Psoas muscle (tissue), 8 donors: ENCODE results near the gene IBA57. TPM values are rescaled to one million over a fixed set of nuclear protein-coding genes. Genes with fewer than 3 reads are reported as not detected.
A peak's percentile ranks its signal among the peaks of the same experiment; 100 is the strongest.

Experiments used
- ATAC-seq, 4 donors: fragments of 200-7000 bp; cut with Tn5 transposase; one replicate each; pipeline ENCODE4 v1.9.1; 2020; ENCODE audit warnings: moderate library complexity in 3 of 4, mild to moderate bottlenecking in 2 of 4
- DNase-seq, 2 donors: peaks; one replicate each; pipeline ENCODE4 v3.0.0-alpha.2; 2020
- H3K27ac ChIP-seq: fragments of 200-600 bp; one replicate; pipeline ENCODE4 v1.8.0; 2022
- H3K27me3 ChIP-seq, 3 donors: fragments of 200-600 bp in 1 of 3; one replicate each; pipeline versions ENCODE4 v1.6.1 to v1.8.0; 2013 to 2022; ENCODE audit warnings: low read length in 2 of 3, mild to moderate bottlenecking in 2 of 3, moderate library complexity in 1 of 3; ENCODE audit not compliant: insufficient read depth in 3 of 3
- H3K36me3 ChIP-seq, 2 donors: fragments of 200-600 bp in 1 of 2; one replicate each; pipeline versions ENCODE4 v1.6.1 to v1.8.0; 2013 to 2022; ENCODE audit warnings: low read depth in 1 of 2, mild to moderate bottlenecking in 1 of 2, moderate library complexity in 1 of 2; ENCODE audit not compliant: insufficient read depth in 1 of 2
- H3K4me1 ChIP-seq: fragments of 200-600 bp; one replicate; pipeline ENCODE4 v1.8.0; 2022
- H3K4me3 ChIP-seq: fragments of 200-600 bp; one replicate; pipeline ENCODE4 v1.8.0; 2022; ENCODE audit warnings: mild to moderate bottlenecking
- H3K9me3 ChIP-seq: fragments of 200-600 bp; one replicate; pipeline ENCODE4 v1.8.0; 2022
- CTCF ChIP-seq: fragments of 200-600 bp; IDR thresholded peaks from one replicate; pipeline ENCODE4 v1.8.0; 2022; ENCODE audit warnings: antibody characterized with exemption
- WGBS, 3 donors: extraction: QIAGEN DNeasy Blood & Tissue Kit; methylation state at CpG; one replicate each; pipeline versions ENCODE4 v1.1.6 to v1.1.7; 2013; 5-methylcytosine and 5-hydroxymethylcytosine counted together
- intact Hi-C, 2 donors: fragments of 100-400 bp; cut with DNase I; formaldehyde crosslinking; loops; one replicate each; pipeline versions ENCODE4 v1.11.0 to v1.14.2; 2022
- polyA plus RNA-seq, 3 donors: library from polyadenylated mRNA; stranded (reverse); fragments of 200-250 nt; gene quantifications; one replicate each; pipeline ENCODE4 v1.2.3, GENCODE V29; 2013
- total RNA-seq, 4 donors: library from RNA; stranded (reverse); fragmentation: NEBNext Ultra II Directional in 2 of 4; extraction: Animal tissue kit (Norgen Biotek cat#: 25700) in 2 of 4; gene quantifications; one replicate each; pipeline versions ENCODE4 v1.2.1 to v1.2.4, GENCODE V29; 2021 to 2023
- donor health status: healthy with polysubstance abuse.
- donor health status: DM: no; HTN: no; CAD: no; lungs with moderate emphysema.
- donor health status: Bipolar disorder and iron deficiency.
- donor health status: healthy.
- donor health status: DM: yes; HTN: yes; CAD: no.
- donor health status: DM: no; HTN: no; CAD: no.
- donor health status: DM: no; HTN: no; CAD: no.
- donor health status: DM: yes; HTN: yes; CAD: no.

IBA57 gene
- total and polyA plus RNA-seq, 7 donors = 7.7 to 26.2 (median 15.1) TPM

DNA sequence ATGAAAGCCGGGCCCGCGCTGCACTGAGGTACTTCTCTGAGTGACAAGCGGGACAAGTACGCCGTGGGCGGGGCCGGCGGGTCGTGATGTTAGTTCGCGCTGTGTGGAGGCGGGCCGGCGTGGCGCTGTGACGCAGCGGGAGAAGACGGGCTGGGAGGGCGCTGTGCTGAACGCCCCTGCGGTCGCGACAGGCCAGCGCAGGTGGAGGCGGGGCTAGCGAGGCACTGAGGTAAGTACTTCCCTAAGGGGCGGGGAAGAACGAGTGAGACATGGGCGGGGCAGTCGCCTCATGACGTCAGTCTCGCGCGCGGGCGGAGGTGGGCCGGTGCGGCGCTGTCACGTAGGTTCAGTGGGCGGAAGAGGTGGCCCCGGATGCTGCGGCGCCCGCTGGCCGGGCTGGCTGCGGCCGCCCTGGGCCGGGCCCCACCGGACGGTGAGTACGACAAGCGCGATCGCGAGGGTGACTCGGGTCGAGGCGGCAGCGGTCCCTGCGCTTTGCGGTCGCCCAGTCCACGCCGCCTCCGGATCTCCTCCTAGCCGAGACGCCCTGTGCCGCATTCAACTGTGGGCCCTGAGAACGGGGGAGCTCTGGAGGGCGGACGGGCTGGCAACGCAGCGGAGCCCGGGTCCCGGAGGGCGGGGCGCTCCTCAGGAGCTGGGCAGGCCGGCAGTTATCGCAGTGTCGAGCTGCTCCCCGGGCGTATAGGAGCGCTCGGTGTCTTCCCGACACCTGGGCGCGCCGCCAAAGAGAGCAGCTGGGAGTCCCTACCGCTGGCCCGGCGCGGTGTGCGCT is 25.5 kb upstream of the IBA57 start, which contains the start of gene GUK1:
Gene GUK1, plus strand, starts transcription at position 349 of the 793 bp plus-strand sequence. Its CDS starts 24 bp downstream, at position 373.
- intact Hi-C loops = loop anchor here in 1 of 2 donors (1.0 to 10.0 kb wide), 3 partner anchors 22 to 355 kb away; partner anchors contain the start of gene TRIM11
- ATAC-seq (peak; percentile 89 to 94 (median 92)), DNase-seq (peak; percentile 100)
- H3K27me3 ChIP-seq = no peaks in the 10 kb centered on the region
- no peaks in the 10 kb centered on the region for H3K36me3 ChIP-seq
- WGBS, 3 donors = 0% methylated on average over 50 to 95 of the region's 95 CpGs
- peak within 1 kb of the TSS; percentile 89 for H3K4me3 ChIP-seq
- TF ChIP-seq CTCF = no peak
- H3K4me1 ChIP-seq = peaks cover 30% of the 10 kb centered on the region
- no peaks in the 10 kb centered on the region for H3K9me3 ChIP-seq
- H3K27ac ChIP-seq = peak within 1 kb of the TSS; percentile 97

DNA sequence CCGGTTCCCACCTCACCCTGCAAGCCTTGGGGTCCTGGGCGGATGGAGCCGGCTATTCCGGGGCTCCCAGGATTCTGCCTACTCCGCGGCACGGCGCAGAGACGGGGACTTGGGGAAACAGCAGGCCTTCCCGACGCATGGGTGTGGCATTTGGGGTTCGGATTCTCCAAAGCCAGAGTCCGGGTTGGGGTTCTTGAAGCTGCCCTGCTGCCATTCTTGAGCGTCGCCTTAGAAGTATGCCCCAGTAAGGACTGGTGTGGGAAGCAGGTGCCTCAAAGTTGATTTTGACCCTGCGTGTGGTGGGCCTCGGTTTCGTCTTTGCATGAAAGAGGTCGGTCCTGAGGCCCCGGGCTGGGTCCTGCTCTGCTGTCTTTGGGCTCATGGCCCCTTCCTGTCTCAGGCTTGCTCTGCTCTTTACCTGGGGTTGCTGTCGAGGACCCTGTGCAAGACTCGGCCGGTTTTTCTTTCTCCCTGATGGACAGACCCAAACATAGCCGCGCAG is 24.8 kb upstream of the IBA57 start:
- intact Hi-C loops = loop anchor here in 1 of 2 donors (1.0 kb wide), 1 partner anchor 22 kb away; no protein-coding TSS in a partner anchor
- no peak for TF ChIP-seq CTCF
- 4 to 8% (median 5%) methylated on average over 25 of the region's 25 CpGs for WGBS, 3 donors
- H3K4me1 ChIP-seq = peaks cover 30% of the 10 kb centered on the region
- H3K27ac ChIP-seq = peak overlapping the region; percentile 97
- H3K4me3 ChIP-seq = peak overlapping the region; percentile 89
- H3K9me3 ChIP-seq = no peaks in the 10 kb centered on the region
- H3K36me3 ChIP-seq = peaks cover 2 to 4% of the 10 kb centered on the region in 2 donors
- ATAC-seq (no peak), DNase-seq (no peak)
- H3K27me3 ChIP-seq = no peaks in the 10 kb centered on the region

DNA sequence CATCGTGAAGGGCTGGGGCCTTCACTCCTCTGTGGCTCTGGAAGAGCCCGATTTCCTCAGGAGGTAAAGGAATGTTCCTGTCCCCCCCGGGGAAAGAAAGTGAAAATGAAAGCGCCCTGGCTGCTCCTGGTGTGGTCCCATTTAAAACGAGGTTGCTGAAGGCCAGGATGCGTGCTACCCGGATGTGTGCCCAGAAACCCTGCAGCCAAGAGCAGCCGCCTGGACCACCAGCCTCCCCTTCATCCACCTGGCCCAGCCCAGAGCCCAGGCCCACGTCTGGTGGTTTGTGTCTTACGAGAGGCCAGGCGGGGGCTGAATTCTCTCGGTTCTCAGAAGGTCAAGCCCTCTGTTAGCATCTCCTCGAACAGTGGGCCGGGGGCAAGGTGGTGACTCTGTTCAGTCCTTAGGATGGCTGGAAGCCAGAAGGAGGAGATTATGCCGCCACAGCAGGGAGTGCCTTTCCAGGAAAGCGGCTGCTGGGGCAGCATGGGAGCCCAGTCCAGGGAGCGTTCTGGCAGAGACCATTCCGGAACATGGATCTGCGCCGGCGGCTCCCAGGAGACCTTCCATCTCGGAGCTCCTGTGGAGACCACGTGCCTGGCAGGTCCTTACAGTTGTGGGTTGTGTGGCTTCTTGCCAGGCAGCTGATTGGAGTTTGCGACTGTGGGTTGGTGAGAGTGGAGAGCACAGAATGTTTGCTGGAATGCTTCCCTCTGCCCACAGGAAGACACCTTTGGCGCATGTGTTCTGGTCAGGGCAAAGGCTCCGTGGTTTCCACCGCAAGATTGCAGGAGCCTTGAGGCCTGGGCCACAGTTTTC is 24.2 kb upstream of the IBA57 start:
- H3K36me3 ChIP-seq = peaks cover 4 to 8% of the 10 kb centered on the region in 2 donors
- peak overlapping the region; percentile 97 for H3K27ac ChIP-seq
- no peaks in the 10 kb centered on the region for H3K9me3 ChIP-seq
- DNase-seq = peak; percentile 72 to 74
- WGBS, 3 donors = 10 to 26% (median 17%) methylated on average over 27 of the region's 27 CpGs
- TF ChIP-seq CTCF = no peak
- H3K4me1 ChIP-seq = peaks cover 30% of the 10 kb centered on the region
- intact Hi-C loops = no loop called here
- peak in 1 of 4 donors; percentile 7 for ATAC-seq
- H3K27me3 ChIP-seq = no peaks in the 10 kb centered on the region
- H3K4me3 ChIP-seq = peak overlapping the region; percentile 89

- Histone ChIP-seq H3K27me3 (no peaks in the 10 kb centered on the region), H3K9me3 (no peaks in the 10 kb centered on the region), H3K4me1 (peaks cover 30% of the 10 kb centered on the region), H3K4me3 (peak overlapping the region; percentile 89), H3K27ac (peak overlapping the region; percentile 97), H3K36me3 (peaks cover 7 to 16% of the 10 kb centered on the region in 2 donors)
- ATAC-seq (no peak), DNase-seq (peak in 1 of 2 donors; percentile 53)
- no peak for TF ChIP-seq CTCF
- 35 to 53% (median 39%) methylated on average over 15 to 16 of the region's 16 CpGs for WGBS, 3 donors
- intact Hi-C loops = no loop called here
Measured at GRCh38 chr1:228142155-228142691, 23.4 kb upstream of the IBA57 start.
